ENCODE results near the gene PCDHA8.
"Not testable (repeated sequence)": the region's sequence is repeated elsewhere in the genome, so short reads cannot be mapped to it uniquely, and the experiment has no call there.

The PCDHA8 gene

GRCh38 chr5:140857177-140857986 lies 16.4 kb downstream of the PCDHA8 start:
- H3K4me3 ChIP-seq (ENCODE audit: extremely low read depth, insufficient read depth, low read length, poor library complexity, severe bottlenecking), result no peak overlapping the region
- 98% methylated on average over 83 to 92 of the region's 94 CpGs for WGBS, 2 experiments (ENCODE audit: insufficient coverage in 2 of 2)

GRCh38 chr5:140857987-140858240 lies 16.9 kb downstream of the PCDHA8 start:
- Histone ChIP-seq H3K9me3 (ENCODE audit: control insufficient read depth, low read length) (peaks cover 5% of the 10 kb centered on the region), H3K27ac (ENCODE audit: low read depth, low read length, severe bottlenecking) (no peak overlapping the region), H3K4me3 (ENCODE audit: extremely low read depth, insufficient read depth, low read length, poor library complexity, severe bottlenecking) (no peak overlapping the region), H3K36me3 (ENCODE audit: control insufficient read depth, insufficient read depth, low read length) (peaks cover 8% of the 10 kb centered on the region), H3K4me1 (ENCODE audit: control insufficient read depth, insufficient read depth, low read length, poor library complexity, severe bottlenecking) (no peaks in the 10 kb centered on the region)
- 95 to 96% methylated on average over 22 of the region's 22 CpGs for WGBS, 2 experiments (ENCODE audit: insufficient coverage in 2 of 2)

More at GRCh38 chr5:140857177-140857986, 16.4 kb downstream of the PCDHA8 start:
- H3K4me1 ChIP-seq (ENCODE audit: control insufficient read depth, insufficient read depth, low read length, poor library complexity, severe bottlenecking), result no peaks in the 10 kb centered on the region
- peaks cover 5% of the 10 kb centered on the region for H3K9me3 ChIP-seq (ENCODE audit: control insufficient read depth, low read length)
- H3K36me3 ChIP-seq (ENCODE audit: control insufficient read depth, insufficient read depth, low read length), result peaks cover 7% of the 10 kb centered on the region
- H3K27ac ChIP-seq (ENCODE audit: low read depth, low read length, severe bottlenecking), result no peak overlapping the region

- WGBS, 2 experiments (ENCODE audit: insufficient coverage in 2 of 2), result 93 to 95% methylated on average over 76 of the region's 76 CpGs
- Histone ChIP-seq H3K9me3 (ENCODE audit: control insufficient read depth, low read length) (peaks cover 5% of the 10 kb centered on the region), H3K27ac (ENCODE audit: low read depth, low read length, severe bottlenecking) (no peak overlapping the region), H3K4me1 (ENCODE audit: control insufficient read depth, insufficient read depth, low read length, poor library complexity, severe bottlenecking) (no peaks in the 10 kb centered on the region), H3K36me3 (ENCODE audit: control insufficient read depth, insufficient read depth, low read length) (peaks cover 8% of the 10 kb centered on the region), H3K4me3 (ENCODE audit: extremely low read depth, insufficient read depth, low read length, poor library complexity, severe bottlenecking) (no peak overlapping the region)
These were observed 21.7 kb downstream of the PCDHA8 start for GRCh38 chr5:140862441-140863295.

GRCh38 chr5:140868721-140869554 lies 28.0 kb downstream of the PCDHA8 start, which contains the start of gene PCDHA11:
Gene PCDHA11 (plus strand): TSS chr5:140868957. CDS start chr5:140869104, 147 bp downstream.
- H3K9me3 ChIP-seq (ENCODE audit: control insufficient read depth, low read length), result peaks cover 12% of the 10 kb centered on the region
- H3K4me3 ChIP-seq (ENCODE audit: extremely low read depth, insufficient read depth, low read length, poor library complexity, severe bottlenecking), result peak within 1 kb of the TSS; percentile 47
- no peaks in the 10 kb centered on the region for H3K36me3 ChIP-seq (ENCODE audit: control insufficient read depth, insufficient read depth, low read length)
- H3K4me1 ChIP-seq (ENCODE audit: control insufficient read depth, insufficient read depth, low read length, poor library complexity, severe bottlenecking), result no peaks in the 10 kb centered on the region
- H3K27ac ChIP-seq (ENCODE audit: low read depth, low read length, severe bottlenecking), result peak within 1 kb of the TSS; percentile 26
- WGBS, 2 experiments (ENCODE audit: insufficient coverage in 2 of 2), result 56 to 59% methylated on average over 31 to 38 of the region's 41 CpGs

- 92 to 96% methylated on average over 5 of the region's 5 CpGs for WGBS, 2 experiments (ENCODE audit: insufficient coverage in 2 of 2)
- no peaks in the 10 kb centered on the region for H3K4me1 ChIP-seq (ENCODE audit: control insufficient read depth, insufficient read depth, low read length, poor library complexity, severe bottlenecking)
- H3K9me3 ChIP-seq (ENCODE audit: control insufficient read depth, low read length), result peaks cover 12% of the 10 kb centered on the region
- peak overlapping the region; percentile 26 for H3K27ac ChIP-seq (ENCODE audit: low read depth, low read length, severe bottlenecking)
- no peaks in the 10 kb centered on the region for H3K36me3 ChIP-seq (ENCODE audit: control insufficient read depth, insufficient read depth, low read length)
- peak overlapping the region; percentile 47 for H3K4me3 ChIP-seq (ENCODE audit: extremely low read depth, insufficient read depth, low read length, poor library complexity, severe bottlenecking)
These were observed 28.5 kb downstream of the PCDHA8 start for GRCh38 chr5:140869555-140869886.

- Histone ChIP-seq H3K9me3 (ENCODE audit: control insufficient read depth, low read length) (peaks cover 12% of the 10 kb centered on the region), H3K27ac (ENCODE audit: low read depth, low read length, severe bottlenecking) (no peak overlapping the region), H3K4me3 (ENCODE audit: extremely low read depth, insufficient read depth, low read length, poor library complexity, severe bottlenecking) (no peak overlapping the region), H3K4me1 (ENCODE audit: control insufficient read depth, insufficient read depth, low read length, poor library complexity, severe bottlenecking) (no peaks in the 10 kb centered on the region), H3K36me3 (ENCODE audit: control insufficient read depth, insufficient read depth, low read length) (no peaks in the 10 kb centered on the region)
- 96 to 98% methylated on average over 100 to 114 of the region's 114 CpGs for WGBS, 2 experiments (ENCODE audit: insufficient coverage in 2 of 2)
These were observed 29.5 kb downstream of the PCDHA8 start for GRCh38 chr5:140870221-140871201.

- 48 to 50% methylated on average over 24 to 30 of the region's 47 CpGs for WGBS, 2 experiments (ENCODE audit: insufficient coverage in 2 of 2)
- peaks cover 5% of the 10 kb centered on the region for H3K9me3 ChIP-seq (ENCODE audit: control insufficient read depth, low read length)
- H3K4me1 ChIP-seq (ENCODE audit: control insufficient read depth, insufficient read depth, low read length, poor library complexity, severe bottlenecking), result no peaks in the 10 kb centered on the region
- H3K36me3 ChIP-seq (ENCODE audit: control insufficient read depth, insufficient read depth, low read length), result peaks cover 16% of the 10 kb centered on the region
- peak within 1 kb of the TSS; percentile 43 for H3K4me3 ChIP-seq (ENCODE audit: extremely low read depth, insufficient read depth, low read length, poor library complexity, severe bottlenecking)
- H3K27ac ChIP-seq (ENCODE audit: low read depth, low read length, severe bottlenecking), result peak within 1 kb of the TSS; percentile 50
These were observed 34.4 kb downstream of the PCDHA8 start, which contains the start of gene PCDHA12 for GRCh38 chr5:140875085-140876065. Gene PCDHA12 (plus strand): TSS chr5:140875308. CDS start chr5:140875473, 165 bp downstream.

- not testable (repeated sequence) for H3K4me3 ChIP-seq (ENCODE audit: extremely low read depth, insufficient read depth, low read length, poor library complexity, severe bottlenecking); H3K4me1 ChIP-seq (ENCODE audit: control insufficient read depth, insufficient read depth, low read length, poor library complexity, severe bottlenecking); H3K9me3 ChIP-seq (ENCODE audit: control insufficient read depth, low read length); H3K27ac ChIP-seq (ENCODE audit: low read depth, low read length, severe bottlenecking)
- WGBS, 2 experiments (ENCODE audit: insufficient coverage in 2 of 2), result 96 to 98% methylated on average over 71 to 75 of the region's 80 CpGs
- H3K36me3 ChIP-seq (ENCODE audit: control insufficient read depth, insufficient read depth, low read length), result peaks cover 16% of the 10 kb centered on the region
These were observed 35.7 kb downstream of the PCDHA8 start for GRCh38 chr5:140876541-140877261.
